CD4-positive, alpha-beta T cell treated with Interleukin-15 for 4 hours (primary cell): ENCODE data around the gene SLCO4A1.
"Not testable (repeated sequence)": the region's sequence is repeated elsewhere in the genome, so short reads cannot be mapped to it uniquely, and the experiment has no call there.

Source experiments
- DNase-seq: peaks from one replicate; pipeline ENCODE4 v3.0.0-alpha.2; 2020; ENCODE audit warnings: low spot score

Gene SLCO4A1

DNA sequence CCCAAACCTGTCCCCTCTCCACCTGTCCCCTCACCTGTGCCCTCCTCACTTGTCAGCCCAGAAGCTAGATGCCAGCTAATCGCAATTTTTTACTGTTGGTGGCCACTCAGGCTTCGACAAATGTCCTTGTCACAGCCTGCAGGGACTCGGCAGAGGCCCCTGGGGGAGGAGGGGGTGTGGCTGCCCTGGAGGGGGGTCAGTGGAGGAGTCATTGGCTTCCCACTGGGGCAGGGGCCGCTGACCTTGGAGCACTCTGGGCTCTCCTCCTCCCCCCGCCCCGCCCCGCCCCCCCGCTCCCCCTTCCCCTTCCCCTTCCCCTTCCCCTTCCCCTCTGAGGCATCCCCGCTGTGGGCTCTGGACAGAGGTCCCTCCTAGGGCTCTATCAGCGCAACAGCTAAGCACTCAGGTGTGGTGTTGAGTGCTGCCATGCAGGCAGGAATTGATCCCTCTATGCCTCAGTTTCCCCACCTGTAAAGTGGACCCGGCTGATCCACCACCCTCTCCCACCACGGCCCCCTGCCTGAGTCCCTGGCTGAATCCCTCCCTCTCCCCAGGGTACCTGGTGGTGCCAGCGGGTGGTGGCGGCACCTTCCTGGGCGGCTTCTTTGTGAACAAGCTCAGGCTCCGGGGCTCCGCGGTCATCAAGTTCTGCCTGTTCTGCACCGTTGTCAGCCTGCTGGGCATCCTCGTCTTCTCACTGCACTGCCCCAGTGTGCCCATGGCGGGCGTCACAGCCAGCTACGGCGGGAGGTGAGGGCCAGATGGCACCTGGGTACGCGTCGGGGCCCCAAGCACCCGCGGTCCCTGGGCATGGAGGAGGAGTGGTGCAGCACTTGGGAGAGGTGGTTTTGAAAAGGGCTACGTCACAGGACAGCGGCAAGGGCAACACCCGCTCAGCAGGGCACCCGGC, 23.8 kb downstream of the SLCO4A1 start:
- DNase-seq = no peak

DNA sequence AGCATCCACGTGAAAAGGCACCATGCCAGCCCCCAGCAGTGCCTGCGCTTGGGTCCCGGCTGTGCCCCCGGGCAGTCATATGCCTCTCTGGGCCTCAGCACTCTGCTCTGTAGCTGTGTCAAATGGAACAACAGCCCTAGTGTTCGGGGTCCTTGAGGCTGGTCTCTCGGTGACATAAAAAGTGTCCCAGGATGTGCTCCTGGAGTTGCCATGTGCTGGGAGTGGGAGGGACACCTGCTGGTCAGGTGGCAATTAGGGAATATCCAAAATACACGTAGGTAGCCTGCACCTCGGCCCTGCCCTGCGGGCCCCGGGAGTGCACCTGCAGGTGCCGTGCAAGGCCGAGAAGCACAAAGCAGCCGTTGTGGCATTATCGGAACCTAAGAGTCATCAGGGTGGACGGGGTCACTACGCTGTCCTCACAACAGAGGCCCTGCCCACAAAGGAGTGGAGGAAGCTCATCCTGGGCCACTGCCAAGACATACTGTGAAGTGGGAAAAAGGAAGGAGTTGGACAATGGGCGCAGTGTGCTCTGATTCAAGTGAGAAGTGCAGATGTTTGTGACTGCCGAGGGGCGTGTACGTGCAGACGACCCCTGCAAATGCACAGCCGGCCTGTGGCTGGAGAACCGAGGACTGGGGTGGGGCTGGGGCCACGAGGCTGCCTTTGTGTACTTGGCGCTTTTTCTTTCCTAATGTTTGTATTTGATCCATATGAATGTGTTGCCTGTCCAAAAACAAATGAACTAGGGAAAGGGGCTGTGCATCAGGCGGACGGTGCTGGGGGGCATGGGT, 24.6 kb downstream of the SLCO4A1 start:
- DNase-seq = no peak

DNA sequence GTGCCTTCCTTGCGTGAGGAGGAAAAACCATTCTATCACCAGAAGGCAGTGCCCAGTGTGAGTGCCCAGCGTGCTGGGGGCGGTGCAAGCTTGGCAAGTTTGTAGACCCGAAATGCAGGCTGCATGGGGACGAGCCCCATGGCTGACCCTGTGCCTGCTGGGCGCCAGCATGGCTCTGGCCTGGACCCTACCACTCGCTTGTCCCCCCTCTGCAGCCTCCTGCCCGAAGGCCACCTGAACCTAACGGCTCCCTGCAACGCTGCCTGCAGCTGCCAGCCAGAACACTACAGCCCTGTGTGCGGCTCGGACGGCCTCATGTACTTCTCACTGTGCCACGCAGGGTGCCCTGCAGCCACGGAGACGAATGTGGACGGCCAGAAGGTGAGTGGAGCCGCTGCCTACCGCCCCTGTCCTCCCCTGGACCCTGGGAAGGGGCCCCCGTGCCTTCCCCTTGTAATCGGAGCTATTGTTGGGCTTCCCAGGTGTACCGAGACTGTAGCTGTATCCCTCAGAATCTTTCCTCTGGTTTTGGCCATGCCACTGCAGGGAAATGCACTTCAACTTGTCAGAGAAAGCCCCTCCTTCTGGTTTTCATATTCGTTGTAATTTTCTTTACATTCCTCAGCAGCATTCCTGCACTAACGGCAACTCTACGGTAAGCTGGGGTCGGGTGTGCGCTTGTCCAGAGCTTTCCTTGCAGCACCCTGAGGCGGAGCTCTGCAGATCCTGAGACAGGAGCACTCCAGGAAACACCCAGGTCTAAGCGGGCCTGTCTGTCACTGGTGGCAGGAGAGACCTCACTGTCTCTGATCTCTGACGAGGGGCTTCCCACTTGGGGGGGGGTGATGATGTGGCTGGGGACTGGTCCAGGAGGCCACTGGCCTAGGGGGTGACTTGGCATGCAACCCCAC, 25.5 kb downstream of the SLCO4A1 start:
- DNase-seq = no peak

DNA sequence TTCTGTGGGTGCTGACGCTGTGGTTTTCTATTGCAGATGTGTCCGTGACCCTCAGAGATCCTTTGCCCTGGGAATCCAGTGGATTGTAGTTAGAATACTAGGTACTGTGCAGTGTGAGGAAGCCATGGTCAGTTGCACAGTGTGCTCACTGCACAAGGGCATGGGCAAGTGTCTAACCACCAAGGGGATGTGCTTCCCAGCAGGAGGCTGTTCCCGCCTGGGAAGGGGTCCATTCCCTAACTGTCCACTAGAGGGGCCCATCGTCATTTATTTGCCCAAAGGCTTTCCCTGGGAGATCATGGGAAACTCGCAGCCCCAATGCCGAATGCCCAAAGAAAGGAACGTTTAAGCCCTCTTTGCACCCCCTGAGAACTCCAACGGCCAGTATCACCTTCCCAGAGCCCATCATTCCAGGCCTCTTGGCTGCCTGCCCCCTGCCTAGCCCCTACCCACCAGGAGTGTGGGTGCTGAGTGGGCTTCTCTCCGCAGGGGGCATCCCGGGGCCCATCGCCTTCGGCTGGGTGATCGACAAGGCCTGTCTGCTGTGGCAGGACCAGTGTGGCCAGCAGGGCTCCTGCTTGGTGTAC, 26.2 kb downstream of the SLCO4A1 start:
- peak; percentile 59 for DNase-seq

DNA sequence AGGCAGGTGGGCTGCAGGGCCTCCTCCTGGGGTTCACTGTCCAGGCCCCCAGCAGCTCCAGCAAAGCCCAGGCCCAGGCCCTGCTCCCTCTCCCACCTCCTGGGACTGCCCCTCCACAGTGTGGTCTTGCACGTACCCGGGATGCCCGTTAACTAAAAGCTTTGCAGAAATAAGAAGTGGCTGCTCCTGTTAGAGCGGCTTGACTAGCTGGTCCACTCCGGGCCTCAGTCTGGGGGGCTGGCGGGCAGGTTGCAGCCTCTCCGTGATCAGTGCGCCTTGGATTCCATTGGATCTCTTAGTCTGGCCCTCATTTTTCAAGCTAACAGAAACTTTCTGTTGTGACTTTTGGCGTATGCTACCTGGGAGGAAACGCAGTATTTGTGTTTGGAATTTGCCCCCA, 26.9 kb downstream of the SLCO4A1 start:
- DNase-seq = no peak

DNA sequence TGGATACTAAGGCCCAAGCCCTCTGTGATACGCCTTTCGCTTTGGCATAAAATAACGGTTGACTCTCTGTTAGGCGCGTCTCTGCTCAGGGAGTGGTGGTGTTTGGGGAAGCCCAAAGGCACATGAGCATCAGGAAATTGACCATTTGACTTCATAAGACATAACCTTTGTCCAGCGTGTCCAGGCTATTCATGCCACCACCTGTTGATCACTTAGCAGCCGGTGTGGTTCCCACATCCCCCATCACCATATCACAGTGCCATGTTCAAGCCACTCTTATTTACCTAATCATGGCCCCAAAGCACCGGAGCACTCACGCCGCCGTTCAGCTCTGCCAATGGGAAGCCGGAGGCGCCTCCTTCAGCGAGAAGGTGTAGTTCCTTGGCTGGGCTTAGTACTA, 27.9 kb downstream of the SLCO4A1 start:
- DNase-seq = no peak

DNA sequence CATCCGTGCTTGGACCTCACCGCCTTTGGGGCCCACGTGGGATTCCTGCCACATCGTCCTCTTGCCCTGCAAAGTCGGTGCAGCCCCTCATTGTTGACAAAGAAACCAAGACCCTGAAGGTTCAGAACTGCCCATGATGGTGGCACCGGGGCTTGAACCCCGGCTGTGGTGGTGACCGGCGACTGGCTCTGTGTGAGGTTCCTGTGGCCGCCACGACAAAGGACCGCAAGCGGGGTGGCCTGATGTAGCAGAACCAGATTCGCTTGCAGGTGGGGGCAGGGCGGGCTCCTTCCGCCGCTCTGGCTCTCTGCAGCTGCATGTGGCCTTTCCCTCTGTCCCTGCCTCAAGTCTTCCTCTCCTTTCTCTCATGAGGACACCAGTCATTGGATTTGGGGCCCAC, 28.7 kb downstream of the SLCO4A1 start:
- no peak for DNase-seq

DNA sequence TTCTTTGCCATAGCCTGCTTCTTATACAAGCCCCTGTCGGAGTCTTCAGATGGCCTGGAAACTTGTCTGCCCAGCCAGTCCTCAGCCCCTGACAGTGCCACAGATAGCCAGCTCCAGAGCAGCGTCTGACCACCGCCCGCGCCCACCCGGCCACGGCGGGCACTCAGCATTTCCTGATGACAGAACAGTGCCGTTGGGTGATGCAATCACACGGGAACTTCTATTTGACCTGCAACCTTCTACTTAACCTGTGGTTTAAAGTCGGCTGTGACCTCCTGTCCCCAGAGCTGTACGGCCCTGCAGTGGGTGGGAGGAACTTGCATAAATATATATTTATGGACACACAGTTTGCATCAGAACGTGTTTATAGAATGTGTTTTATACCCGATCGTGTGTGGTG, 29.5 kb downstream of the SLCO4A1 start:
- no peak for DNase-seq

DNA sequence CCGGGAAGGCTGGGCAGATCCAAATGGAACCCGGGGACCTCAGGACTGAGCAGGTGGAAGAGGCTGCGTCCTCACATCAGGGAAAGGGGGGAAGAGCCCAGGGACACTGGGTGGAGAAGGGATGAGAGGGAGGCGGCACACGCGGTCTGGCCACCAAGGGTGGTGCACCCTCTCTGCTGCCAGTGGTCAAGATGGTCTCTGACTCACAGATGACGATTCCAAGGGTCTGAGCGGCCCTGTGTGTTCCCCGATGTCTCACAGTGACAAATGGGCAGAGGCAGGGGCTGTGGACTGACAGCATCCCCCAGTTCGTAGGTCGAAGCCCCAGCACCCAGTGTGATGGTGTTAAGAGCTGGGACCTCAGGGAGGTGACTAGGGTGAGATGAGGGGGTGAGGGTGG, 32.1 kb downstream of the SLCO4A1 start:
- DNase-seq = no peak

DNA sequence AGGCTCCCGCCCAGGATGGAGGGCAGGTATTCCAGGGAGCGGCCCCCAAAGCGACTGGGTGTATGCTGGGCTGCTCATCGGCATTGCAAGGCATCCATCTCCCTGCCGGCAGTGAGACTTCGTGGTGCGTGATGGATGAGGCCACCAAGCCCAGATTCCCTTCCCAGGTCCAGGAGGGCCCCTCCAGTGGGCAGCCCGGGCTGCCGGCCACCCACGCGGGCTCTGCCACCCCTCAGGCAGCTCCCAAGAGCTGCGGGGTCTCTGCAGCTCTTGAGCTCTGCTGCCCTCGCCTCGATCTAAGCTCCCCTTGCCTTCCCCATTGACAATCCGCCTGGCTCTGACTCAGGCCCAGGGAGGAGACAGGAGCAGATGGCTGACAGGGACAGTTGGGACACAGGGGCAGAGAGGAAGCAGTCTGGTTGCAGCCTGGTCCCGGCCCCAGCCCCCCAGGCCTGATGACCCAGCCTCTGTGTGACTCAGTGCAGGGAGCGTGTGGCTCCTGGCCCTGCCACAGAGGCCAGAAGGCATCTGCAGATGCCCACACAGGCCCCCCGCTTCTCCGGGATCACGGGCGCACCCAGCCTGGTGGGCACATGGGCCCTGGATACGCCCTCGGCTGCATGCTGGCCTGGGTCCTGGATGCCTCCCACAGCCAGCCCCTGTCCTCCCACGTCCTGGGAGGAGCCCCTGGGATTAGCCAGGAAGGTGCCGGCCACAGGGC, 33.0 kb downstream of the SLCO4A1 start:
- no peak for DNase-seq

DNA sequence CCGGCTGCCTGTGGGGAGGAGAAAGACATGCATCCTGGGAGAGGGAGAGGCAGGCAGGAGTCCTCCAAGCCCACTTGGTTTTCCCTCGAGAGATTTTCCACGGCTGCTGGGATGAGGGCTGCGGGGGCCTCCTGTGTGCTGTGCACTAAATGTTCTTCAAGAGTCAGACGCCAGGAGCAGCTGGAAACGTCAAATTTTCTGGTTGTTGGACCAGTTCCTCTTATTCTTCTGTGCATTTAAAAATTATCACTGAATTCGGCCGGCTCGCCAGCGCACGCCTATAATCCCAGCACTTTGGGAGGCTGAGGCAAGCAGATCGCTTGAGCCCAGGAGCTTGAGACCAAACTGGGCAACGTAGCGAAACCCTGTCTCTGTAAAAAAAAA, 33.6 kb downstream of the SLCO4A1 start:
- DNase-seq = no peak

DNA sequence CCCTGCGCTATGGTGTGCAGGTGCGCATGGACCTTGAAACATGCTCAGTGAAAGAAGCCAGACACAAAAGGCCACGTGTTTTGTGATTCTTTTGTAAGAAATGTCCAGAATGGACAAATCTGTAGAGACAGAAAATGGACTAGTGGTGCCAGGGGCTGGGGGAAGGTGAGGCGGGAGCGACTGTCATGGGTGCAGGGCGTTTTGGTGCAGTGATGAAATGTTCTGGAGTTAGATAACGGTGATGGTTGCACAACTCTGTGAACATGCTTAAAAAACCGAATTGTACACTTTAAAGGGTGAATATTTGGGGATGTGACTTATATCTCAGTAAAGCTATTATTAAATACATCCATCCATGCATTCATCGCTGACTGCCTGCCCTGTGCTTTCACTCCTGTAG, 34.7 kb downstream of the SLCO4A1 start:
- DNase-seq = no peak

DNA sequence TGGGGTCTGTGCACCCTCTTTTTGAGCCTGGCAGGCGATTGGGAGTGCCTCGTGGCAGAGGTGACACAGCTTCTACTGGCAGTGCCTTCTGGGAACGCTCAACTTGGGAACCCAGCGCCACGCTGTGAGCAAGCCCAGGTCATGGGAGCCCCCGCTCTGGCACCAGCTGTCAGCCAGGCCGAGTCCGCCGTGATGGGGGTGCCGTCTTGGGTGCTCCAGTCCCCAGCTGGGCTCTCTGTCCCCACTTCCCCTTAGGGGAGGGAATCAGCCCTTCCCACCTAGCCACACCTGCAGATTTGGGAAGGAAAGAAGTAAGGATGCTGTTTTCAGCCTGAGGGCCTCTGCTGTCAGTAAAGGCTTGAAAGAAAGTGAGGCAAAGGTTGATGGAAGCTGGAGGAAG, 35.4 kb downstream of the SLCO4A1 start:
- no peak for DNase-seq

DNA sequence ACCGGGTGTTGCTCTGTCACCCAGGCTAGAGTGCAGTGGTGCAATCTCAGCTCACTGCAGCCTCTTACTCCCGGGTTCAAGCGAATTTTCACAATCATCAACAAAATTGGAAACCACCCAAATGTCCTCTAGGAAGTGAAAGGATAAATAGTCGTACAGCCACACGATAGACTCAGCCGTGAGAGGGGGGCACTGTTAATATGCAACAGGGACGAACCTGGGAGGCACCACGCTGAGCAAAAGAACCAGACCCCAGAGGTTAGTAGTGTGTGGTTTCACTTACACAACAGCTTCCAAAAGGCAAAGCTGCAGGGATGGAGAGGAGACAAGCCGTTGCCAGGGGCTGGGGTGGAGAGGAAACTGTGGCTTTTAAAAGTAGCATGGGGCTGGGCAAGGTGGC, 36.2 kb downstream of the SLCO4A1 start:
- no peak for DNase-seq

DNA sequence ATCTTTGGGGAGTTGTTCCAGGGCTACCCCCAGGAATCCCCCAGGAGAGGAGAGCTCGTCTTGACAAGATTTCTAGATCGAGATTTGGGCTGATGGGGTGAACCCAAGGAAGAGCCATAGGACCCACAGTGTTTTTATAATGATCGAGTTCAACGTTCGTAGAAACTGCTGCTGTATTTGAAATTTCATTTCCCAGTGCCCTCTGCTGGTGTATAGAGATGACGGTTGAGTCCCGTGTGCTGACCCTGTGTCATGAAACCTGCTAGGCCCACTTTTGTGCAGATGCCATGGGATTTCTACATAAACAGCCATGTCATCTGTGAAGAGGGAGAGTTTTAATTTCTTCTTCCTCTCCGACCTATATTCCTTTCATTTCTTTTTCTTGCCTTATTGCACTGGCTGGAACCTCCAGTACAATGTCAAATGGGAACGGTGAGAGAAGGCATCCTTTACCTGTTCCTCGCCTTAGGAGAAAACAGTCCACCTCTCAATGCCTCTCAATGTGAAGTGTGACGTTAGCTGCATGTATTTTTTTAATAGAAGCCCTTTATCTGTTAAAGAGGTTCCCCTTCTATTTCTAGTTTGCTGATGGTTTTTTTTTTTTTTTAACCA, 37.8 kb downstream of the SLCO4A1 start:
- DNase-seq = no peak

DNA sequence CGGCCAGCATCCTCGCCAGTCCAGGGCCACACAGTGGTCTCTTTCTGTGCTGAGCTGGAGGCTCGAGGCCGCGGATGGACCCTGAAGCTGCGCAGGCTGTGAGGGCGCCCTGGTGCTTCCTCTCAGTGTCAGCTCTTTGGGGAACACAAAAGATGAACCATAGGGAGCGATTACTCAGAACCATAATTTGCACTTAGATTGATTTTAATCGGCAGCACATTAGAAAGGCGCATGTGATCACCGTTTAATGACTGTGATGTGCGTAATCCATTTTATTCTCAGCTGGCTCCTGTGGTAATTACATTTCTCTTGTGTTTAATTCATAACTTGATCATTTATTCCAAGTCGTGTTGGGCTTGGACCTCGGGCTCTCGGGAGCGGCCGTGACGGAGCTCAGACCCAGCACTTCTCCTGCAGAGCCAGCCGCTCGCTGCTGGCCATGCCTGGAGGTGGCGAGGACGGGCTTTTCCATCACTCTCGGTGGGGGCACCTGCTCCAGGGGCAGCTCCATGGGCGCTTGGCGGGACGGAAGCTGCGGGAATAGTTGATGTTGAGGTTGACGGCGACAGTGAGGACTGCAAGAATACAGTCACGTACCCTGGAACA, 40.7 kb downstream of the SLCO4A1 start:
- no peak for DNase-seq

DNA sequence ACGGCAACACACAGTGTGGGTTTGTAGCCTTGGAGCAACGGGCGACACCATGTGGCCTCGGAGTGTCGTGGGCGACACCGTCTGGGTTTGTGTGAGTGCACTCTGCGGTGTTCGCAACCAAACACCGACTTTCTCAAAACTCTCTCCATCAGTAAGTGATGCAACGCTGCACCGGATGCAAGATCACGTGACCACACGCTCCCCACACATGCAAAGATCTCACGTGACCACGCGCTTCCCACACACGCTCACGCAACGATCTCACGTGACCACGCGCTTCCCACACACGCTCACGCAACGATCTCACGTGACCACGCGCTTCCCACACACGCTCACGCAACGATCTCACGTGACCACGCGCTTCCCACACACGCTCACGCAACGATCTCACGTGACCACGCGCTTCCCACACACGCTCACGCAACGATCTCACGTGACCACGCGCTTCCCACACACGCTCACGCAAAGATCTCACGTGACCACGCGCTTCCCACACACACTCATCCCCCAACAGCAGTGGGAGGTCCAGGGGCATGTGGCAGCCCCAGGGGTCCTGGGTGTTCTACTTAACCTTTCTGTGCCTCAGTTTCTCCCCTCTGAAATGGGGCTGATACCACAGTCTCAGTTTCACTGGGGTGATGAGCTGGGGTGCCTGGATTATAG, 41.5 kb downstream of the SLCO4A1 start:
- DNase-seq = not testable (repeated sequence)

DNA sequence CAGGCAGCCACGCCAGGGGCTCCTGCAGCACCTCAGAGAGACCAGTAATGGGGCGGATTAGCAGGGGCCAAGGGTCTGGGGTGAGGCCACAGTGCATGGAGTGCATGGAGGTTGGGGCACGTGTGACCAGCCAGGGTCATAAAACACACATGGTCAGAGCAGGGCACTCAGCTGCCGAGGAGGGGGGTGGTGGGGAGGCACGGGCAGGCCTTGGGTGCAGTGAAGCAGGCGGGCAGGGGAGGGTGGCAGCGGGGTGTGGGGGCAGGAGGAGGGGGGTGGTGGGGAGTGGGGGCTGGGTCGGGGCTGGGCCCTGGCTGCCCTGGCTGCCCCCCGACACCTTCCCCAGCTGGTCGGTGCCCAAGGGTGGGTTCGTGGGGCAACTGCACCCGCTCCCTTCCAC, 42.7 kb downstream of the SLCO4A1 start:
- no peak for DNase-seq

DNA sequence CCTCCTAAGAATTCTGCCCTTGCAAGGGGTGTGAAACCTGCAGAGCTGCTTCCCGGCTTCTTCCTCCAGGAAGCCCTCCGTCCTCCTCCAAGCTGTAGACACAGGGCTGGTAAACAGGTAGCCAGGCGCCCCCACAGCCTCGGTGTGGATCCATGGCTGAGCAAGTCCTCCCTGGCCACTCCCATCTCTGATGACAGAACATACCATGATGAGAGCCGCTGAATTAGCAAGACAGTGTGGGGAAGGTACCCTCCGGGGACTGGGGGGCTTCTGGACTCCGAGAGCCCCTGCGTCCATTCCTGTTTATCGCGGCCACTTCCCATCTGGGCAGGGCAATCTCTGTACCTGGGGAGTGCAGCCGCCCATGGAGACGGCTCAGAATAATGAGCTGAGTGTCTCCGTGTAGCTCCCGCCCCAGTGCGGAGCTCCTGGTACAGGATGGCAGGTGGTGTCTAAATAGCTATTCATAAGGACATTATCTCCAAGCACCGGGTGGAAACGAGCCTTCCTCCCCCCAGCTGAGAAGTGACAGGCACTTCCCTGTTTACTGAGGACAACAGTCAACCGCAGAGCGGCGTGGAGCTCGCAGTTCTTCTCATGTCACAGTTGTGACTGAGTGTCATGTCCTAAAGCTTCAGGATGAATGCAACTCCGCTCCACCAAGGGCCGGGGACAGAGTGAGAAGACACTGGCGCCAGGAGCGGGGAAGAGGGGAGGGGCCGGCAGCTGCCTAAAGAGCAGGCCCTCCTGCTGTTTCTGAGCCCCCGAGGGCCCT, 43.7 kb downstream of the SLCO4A1 start:
- DNase-seq = peak; percentile 9
